ENCODE results near the gene ZC3H10.

ZC3H10 gene

GRCh38 chr12:56128670-56129205 is 10.7 kb downstream of the ZC3H10 start:
- no peak for DNase-seq

DNA sequence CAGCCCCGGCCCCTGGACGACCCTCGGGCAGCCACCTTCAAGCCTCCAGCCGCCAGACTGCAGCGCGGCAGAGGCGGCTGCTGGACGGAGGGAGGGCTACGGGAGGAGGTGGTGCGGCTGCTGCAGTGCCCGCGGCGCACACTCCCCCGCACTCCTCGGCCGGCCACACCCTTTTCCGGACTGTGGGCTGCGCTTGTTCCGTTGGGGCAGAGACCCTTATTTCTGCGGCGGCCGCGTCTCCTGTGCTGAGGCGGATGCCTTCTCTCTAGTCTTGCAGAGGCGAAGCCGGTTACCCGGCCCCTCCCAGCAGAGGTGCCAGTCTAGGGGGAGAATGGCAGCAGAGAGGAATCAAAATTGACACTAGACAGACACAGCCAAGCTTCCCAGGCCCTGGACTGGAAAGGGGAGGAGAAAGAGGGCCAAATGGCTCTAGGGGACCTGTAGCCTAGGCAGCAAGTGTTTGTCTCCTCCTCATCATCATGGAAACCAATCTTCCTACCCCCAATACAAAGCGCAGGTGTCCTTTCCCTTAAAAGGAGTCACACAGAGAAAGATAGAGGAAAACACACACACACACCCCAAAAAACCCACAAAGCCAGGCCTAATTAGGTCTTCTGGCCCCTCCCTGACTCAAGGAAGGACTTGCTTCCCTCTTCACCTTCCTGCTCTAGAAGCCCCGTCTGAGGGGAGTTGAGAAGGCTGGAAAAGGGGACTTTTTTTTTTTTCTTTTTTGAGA is 11.3 kb downstream of the ZC3H10 start:
- DNase-seq: peak; percentile 14 to 63 (median 41)

DNA sequence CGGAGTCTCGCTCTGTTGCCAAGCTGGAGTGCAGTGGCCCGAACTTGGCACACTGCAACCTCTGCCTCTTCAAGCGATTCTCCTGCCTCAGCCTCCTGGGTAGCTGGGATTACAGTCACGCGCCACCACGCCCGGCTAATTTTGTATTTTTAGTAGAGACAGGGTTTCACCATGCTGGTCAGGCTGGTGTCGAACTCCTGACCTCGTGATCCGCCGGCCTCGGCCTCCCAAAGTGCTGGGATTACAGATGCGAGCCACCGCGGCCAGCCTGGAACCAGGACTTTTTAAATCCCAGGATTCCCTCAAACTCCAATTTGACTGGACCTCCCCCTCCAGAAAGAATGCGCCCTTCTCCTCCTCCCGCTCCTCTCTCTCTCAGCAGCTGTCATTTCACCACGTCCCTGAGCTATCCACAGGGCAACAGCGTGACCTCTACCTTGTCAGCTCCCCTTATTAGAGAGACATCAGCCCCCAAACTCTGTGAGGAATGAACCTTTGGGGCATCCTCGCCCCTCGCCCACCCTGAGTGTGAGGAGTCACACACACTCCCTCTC is 12.0 kb downstream of the ZC3H10 start:
- no peak for DNase-seq

DNA sequence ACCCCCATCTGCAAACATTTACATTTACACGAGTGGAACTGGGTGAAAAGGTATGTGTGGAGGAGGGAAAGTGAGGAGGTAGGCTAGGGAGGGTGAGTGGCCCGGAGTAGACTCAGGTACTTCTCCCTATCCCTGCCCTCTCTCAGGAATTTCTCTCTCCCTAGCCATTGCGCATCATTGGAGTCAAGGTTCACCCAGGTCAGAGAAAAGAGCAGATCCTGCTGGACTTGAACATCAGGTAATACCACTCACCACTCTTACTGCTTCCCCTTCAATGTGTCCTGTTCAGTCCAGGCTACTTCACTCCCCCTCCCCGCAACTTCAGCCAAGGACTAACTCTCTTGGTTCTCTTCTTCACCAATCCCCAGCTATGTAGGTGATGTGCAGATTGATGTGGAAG is 12.8 kb downstream of the ZC3H10 start:
- DNase-seq: no peak

DNA sequence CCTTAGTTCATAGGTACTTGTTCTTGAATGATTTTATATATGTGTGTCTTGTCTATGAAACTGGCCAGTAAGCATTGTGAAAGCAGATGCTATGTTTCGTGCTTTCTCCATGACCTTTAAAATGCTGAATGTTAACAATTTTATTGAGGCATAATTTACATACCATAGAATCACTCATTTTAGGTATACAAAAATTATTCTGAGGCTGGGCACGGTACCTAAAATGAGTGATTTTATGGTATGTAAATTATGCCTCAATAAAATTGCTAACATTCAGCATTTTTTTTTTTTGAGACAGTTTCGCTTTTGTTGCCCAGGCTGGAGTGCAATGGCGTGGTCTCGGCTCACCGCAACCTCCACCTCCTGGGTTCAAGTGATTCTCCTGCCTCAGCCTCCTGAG is 16.8 kb downstream of the ZC3H10 start:
- no peak for DNase-seq

GRCh38 chr12:56137853-56138571 is 19.9 kb downstream of the ZC3H10 start:
- DNase-seq: no peak

- no peak for DNase-seq
Measured at GRCh38 chr12:56141946-56142784, 24.1 kb downstream of the ZC3H10 start.

- no peak for DNase-seq
Measured at GRCh38 chr12:56143217-56143616, 25.2 kb downstream of the ZC3H10 start.

- DNase-seq: no peak
Measured at GRCh38 chr12:56143870-56144269, 25.8 kb downstream of the ZC3H10 start.

- no peak for DNase-seq
Measured at GRCh38 chr12:56145217-56145616, 27.2 kb downstream of the ZC3H10 start.

- DNase-seq: no peak
Measured at GRCh38 chr12:56146492-56147460, 28.7 kb downstream of the ZC3H10 start.

DNA sequence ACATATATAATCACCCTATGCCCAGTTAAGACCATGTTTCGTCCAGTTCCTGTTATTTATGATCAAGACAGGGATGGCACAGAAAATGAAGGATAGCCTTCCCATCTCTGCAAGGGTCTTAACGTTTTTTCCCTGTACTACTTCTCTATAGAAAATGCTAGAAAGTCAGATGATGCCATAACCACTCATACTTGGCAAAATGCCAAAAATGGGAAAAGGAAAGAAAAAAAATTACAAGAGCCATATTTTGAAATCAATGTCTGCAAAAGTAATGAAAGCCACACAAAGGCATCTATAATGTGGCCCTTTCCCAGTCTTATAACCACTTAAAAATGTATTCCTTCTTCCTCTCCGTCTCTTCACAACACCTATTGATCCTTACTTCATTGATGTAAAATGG is 32.5 kb downstream of the ZC3H10 start:
- no peak for DNase-seq

- peak; percentile 27 to 57 (median 50) for DNase-seq
Measured at GRCh38 chr12:56151672-56152131, 33.6 kb downstream of the ZC3H10 start.

DNA sequence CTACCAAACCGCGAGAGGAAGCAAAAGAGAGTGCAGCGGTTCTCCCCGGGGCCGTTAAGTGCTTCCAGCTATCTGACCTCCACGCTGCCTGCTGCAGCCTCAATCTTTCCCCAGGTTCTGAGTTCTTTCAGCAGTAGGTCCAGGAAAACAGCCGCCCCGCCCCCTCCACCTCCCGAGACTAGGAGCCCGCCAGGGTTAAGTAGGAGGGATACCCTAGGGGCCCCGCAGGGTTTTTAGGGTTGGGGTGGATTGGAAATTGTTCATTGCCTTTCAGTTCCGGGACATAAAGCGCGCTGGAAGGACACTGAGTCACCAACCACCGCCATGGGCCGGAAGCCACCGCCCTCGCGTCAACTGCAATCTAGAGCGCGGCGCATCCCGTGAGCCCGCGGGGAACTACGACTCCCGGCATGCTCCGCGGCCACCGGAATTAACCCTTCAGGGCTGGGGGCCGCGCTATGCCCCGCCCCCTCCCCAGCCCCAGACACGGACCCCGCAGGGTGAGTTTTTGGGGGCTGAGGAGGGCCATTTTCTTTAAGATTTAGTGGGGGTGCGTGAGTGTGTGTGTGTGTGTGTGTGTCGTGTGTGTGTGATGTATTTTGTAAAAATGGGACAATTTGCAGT is 34.2 kb downstream of the ZC3H10 start, which contains the start of gene MYL6B:
MYL6B (plus strand) TSS at position 456 of the 624 bp plus-strand sequence. CDS start 1,332 bp downstream, outside the sequence.
- peak; percentile 86 to 91 (median 88) for DNase-seq

- DNase-seq: no peak
Measured at GRCh38 chr12:56152756-56153677, 35.0 kb downstream of the ZC3H10 start.

GRCh38 chr12:56153678-56154065 is 35.6 kb downstream of the ZC3H10 start:
- DNase-seq: no peak

DNA sequence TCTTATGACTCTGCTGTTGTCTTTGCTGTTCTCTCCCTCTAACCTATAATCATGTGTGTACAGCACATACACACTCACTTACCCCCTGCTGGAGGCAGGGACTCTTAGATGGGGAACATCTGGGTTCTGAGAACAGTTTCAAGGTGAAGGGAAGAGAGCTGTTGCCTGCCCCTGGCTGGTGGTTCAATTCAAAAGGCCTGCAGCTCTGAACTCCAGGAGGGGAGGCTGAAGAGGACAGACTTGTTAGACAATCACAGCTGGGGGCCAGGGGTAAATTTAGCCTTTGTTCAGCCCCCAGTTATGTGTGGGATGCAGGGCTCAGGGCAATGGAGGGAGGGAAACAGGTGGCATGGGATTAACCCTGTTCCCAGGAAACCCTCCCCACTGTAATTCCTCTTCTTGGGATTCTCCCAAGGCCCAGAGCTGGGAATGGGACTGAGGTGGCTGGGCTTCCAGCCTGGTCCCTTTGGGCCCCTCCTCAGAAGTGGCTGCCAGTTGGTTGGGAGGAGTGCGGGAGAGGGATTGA is 36.2 kb downstream of the ZC3H10 start:
- no peak for DNase-seq

GRCh38 chr12:56154818-56155217 is 36.8 kb downstream of the ZC3H10 start:
- DNase-seq: no peak

DNA sequence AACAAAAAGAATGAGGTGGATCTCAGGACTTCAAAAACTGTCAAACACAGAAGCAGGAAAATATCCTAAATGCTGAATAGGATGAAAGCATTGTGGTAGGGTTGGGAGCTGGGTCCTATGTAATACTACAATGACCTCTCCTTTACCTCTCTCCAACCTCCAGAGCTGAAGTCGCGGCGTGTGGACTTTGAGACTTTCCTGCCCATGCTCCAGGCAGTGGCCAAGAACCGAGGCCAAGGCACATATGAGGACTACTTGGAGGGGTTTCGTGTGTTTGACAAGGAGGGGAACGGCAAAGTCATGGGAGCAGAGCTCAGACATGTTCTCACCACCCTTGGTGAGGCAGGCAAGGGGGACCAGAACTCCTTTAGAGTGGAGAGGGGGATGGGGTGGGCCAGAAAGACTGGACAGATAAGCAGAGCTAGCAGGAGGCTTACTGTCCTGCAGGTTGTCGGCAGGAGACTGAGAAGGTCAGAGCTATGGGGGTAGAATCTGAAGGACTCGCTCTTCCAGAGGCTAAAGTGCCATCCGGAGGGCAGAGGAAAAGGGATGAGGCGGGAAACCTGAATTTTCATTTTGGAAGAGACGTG is 37.3 kb downstream of the ZC3H10 start:
- DNase-seq: no peak

Measured in activated CD4-positive, CD25-positive, alpha-beta regulatory T cell (primary cell).